SK-N-SH (cell line): ENCODE measurements around the gene KIR2DL3. TPM values are rescaled to one million over a fixed set of nuclear protein-coding genes. Genes with fewer than 3 reads are reported as not detected.

Source experiments
- CTCF ChIA-PET: fragments of 300-600, 350-600 bp; formaldehyde crosslinking; extraction: SDS; loops from one replicate; lab custom pipeline; 2021; lab: Yijun Ruan, JAX
- POLR2A ChIA-PET: fragments of 350-600 bp; sonication (Branson Sonifier 250); formaldehyde crosslinking; extraction: SDS; loops from one replicate; lab custom pipeline; 2020; ENCODE audit warnings: antibody characterized with exemption, inconsistent platforms; lab: Yijun Ruan, JAX
- DNase-seq: peaks from one replicate; pipeline ENCODE4 v3.0.0; 2012
- H2AFZ ChIP-seq: fragments of 200-600 bp; sonication (generic); 2 replicates; pipeline ENCODE4 v1.8.1; 2016; ENCODE audit warnings: antibody characterized with exemption, mild to moderate bottlenecking, low read depth
- H3F3A ChIP-seq: fragments of 200-600 bp; sonication (generic); replicated peaks from 2 replicates; pipeline ENCODE3; 2016; ENCODE audit warnings: antibody characterized with exemption, mild to moderate bottlenecking; ENCODE audit not compliant: insufficient read depth
- H3K27ac ChIP-seq, 2 experiments: fragments of 200-500 bp in 1 of 2; fragments of 200-600 bp in 1 of 2; sonication (Bioruptor generic) in 1 of 2; sonication (generic), shearing (Covaris generic) in 1 of 2; 2 replicates each; pipeline versions ENCODE4 v1.5.1 to v1.6.1; 2014 to 2016; ENCODE audit warnings: low read depth in 2 of 2, inconsistent platforms in 1 of 2, low read length in 1 of 2, mild to moderate bottlenecking in 1 of 2, mixed read lengths in 1 of 2
- H3K27me3 ChIP-seq: fragments of 200-600 bp; sonication (generic), shearing (Covaris generic); 2 replicates; pipeline ENCODE4 v1.6.1; 2016; ENCODE audit warnings: mixed run types; ENCODE audit not compliant: insufficient read depth
- H3K36me3 ChIP-seq, 2 experiments: fragments of 200-500 bp in 1 of 2; fragments of 200-600 bp in 1 of 2; sonication (Bioruptor generic) in 1 of 2; sonication (generic) in 1 of 2; replicated peaks in 1 of 2; 2 replicates each; pipeline versions ENCODE3 to v1.5.1; 2014 to 2016; ENCODE audit warnings: low read length in 1 of 2, mild to moderate bottlenecking in 1 of 2; ENCODE audit not compliant: insufficient read depth in 2 of 2, control insufficient read depth in 1 of 2
- H3K4me1 ChIP-seq, 2 experiments: fragments of 200-500 bp in 1 of 2; fragments of 200-600 bp in 1 of 2; sonication (Bioruptor generic) in 1 of 2; sonication (generic), shearing (Covaris generic) in 1 of 2; 2 replicates each; pipeline versions ENCODE4 v1.5.1 to v1.6.1; 2014 to 2016; ENCODE audit warnings: low read depth in 1 of 2, low read length in 1 of 2, mixed run types in 1 of 2; ENCODE audit not compliant: insufficient read depth in 2 of 2, control insufficient read depth in 1 of 2
- H3K4me2 ChIP-seq: fragments of 200-600 bp; sonication (generic), shearing (Covaris generic); 2 replicates; pipeline ENCODE4 v1.6.1; 2017; ENCODE audit warnings: mixed run types
- H3K4me3 ChIP-seq, 2 experiments: fragments of 200-500 bp in 1 of 2; fragments of 200-600 bp in 1 of 2; sonication (Bioruptor generic) in 1 of 2; sonication (generic), shearing (Covaris generic) in 1 of 2; 2 replicates each; pipeline versions ENCODE4 v1.5.1 to v1.8.1; 2014 to 2016; ENCODE audit warnings: low read depth in 2 of 2, inconsistent platforms in 1 of 2, low read length in 1 of 2, mild to moderate bottlenecking in 1 of 2, mixed read lengths in 1 of 2, moderate library complexity in 1 of 2
- H3K79me2 ChIP-seq: fragments of 200-600 bp; sonication (generic); 2 replicates; pipeline ENCODE4 v1.8.1; 2017; ENCODE audit warnings: mild to moderate bottlenecking; ENCODE audit not compliant: insufficient read depth
- H3K9ac ChIP-seq: fragments of 200-600 bp; sonication (generic); 2 replicates; pipeline ENCODE4 v1.6.1; 2017; ENCODE audit warnings: mixed run types
- H3K9me2 ChIP-seq: fragments of 200-600 bp; sonication (generic); 2 replicates; pipeline ENCODE4 v1.6.1; 2017; ENCODE audit warnings: mixed run types
- H3K9me3 ChIP-seq: fragments of 200-600 bp; sonication (generic); 2 replicates; pipeline ENCODE4 v1.6.1; 2017; ENCODE audit warnings: mixed run types, mild to moderate bottlenecking, moderate library complexity
- H4K20me1 ChIP-seq: fragments of 200-600 bp; sonication (generic); 2 replicates; pipeline ENCODE4 v1.6.1; 2017; ENCODE audit warnings: mild to moderate bottlenecking, mixed run types; ENCODE audit not compliant: insufficient read depth
- CHD2 ChIP-seq: fragments of 150-350 bp; IDR thresholded peaks from 2 replicates; pipeline ENCODE4 v1.6.1; 2018; ENCODE audit warnings: low read length; ENCODE audit not compliant: partially characterized antibody
- ELF1 ChIP-seq: IDR thresholded peaks from 2 replicates; pipeline ENCODE4 v1.4.0; 2012
- EP300 ChIP-seq, 2 experiments: IDR thresholded peaks; 2 replicates each; pipeline versions ENCODE4 v1.4.0 to v1.6.1; 2012; ENCODE audit warnings: borderline replicate concordance in 1 of 2, low read depth in 1 of 2, low read length in 1 of 2
- FOSL2 ChIP-seq: IDR thresholded peaks from 2 replicates; pipeline ENCODE4 v1.4.0; 2012; ENCODE audit warnings: low read depth, mild to moderate bottlenecking, moderate library complexity, borderline replicate concordance
- FOXM1 ChIP-seq: IDR thresholded peaks from 2 replicates; pipeline ENCODE4 v1.4.0; 2012; ENCODE audit warnings: low read depth, mild to moderate bottlenecking
- GABPA ChIP-seq: IDR thresholded peaks from 2 replicates; pipeline ENCODE4 v1.4.0; 2012; ENCODE audit warnings: low read depth, mild to moderate bottlenecking
- IRF3 ChIP-seq: fragments of 150-350 bp; IDR thresholded peaks from 2 replicates; pipeline ENCODE4 v1.6.1; 2016; ENCODE audit warnings: mild to moderate bottlenecking, low read depth, low read length
- NFIC ChIP-seq: IDR thresholded peaks from 2 replicates; pipeline ENCODE4 v1.4.0; 2012; ENCODE audit warnings: borderline replicate concordance
- POLR2AphosphoS5 ChIP-seq: IDR thresholded peaks from 2 replicates; pipeline ENCODE4 v1.6.1; 2012; ENCODE audit warnings: low read depth, low read length
- RAD21 ChIP-seq: IDR thresholded peaks from 2 replicates; pipeline ENCODE4 v1.6.1; 2012; ENCODE audit warnings: mild to moderate bottlenecking, low read length
- SIN3A ChIP-seq: IDR thresholded peaks from 2 replicates; pipeline ENCODE4 v1.6.1; 2012; ENCODE audit warnings: low read depth, mild to moderate bottlenecking, low read length, moderate library complexity, borderline replicate concordance
- TAF1 ChIP-seq: IDR thresholded peaks from 2 replicates; pipeline ENCODE4 v1.6.1; 2012; ENCODE audit warnings: low read depth, mild to moderate bottlenecking, low read length, moderate library complexity, borderline replicate concordance
- USF1 ChIP-seq: IDR thresholded peaks from 2 replicates; pipeline ENCODE4 v1.4.0; 2012; ENCODE audit warnings: low read depth, borderline replicate concordance
- YY1 ChIP-seq: IDR thresholded peaks from 2 replicates; pipeline ENCODE4 v1.4.0; 2012; ENCODE audit warnings: low read depth, mild to moderate bottlenecking
- WGBS: methylation state at CpG from one replicate; pipeline ENCODE4 v1.1.6; 2017; ENCODE audit warnings: low lambda C conversion rate; 5-methylcytosine and 5-hydroxymethylcytosine counted together
- polyA plus RNA-seq, 3 experiments: library from polyadenylated mRNA; depleted of rRNA; stranded (reverse); fragments of >200 nt; gene quantifications; 2 replicates each; pipeline ENCODE4 v1.2.3, GENCODE V29; 2012
- TF ChIP-seq, protein P1 (sequence below): fragments of 200-600 bp; sonication (generic); IDR thresholded peaks from 2 replicates; pipeline ENCODE4 v1.6.1; 2017; ENCODE audit warnings: antibody characterized with exemption, mild to moderate bottlenecking, moderate library complexity
- TF ChIP-seq, protein P2 (sequence below): IDR thresholded peaks from 2 replicates; pipeline ENCODE4 v1.4.0; 2012; ENCODE audit warnings: low read depth, borderline replicate concordance

The KIR2DL3 gene
- polyA plus RNA-seq, 1 of the 3 experiments (the other 2 are of a cell fraction) = not detected

GRCh38 chr19:54792814-54793213 lies 54.5 kb downstream of the KIR2DL3 start:
- H3K4me2 ChIP-seq = peak overlapping the region; percentile 25; the same call in 1 of the 2 replicates
- no peak for DNase-seq
- no peak overlapping the region for H2AFZ ChIP-seq
- H3K79me2 ChIP-seq = no peaks in the 10 kb centered on the region
- H3F3A ChIP-seq = no peaks in the 10 kb centered on the region
- peak overlapping the region; percentile 12 to 52; a peak in 2 of 4 replicates for H3K4me3 ChIP-seq
- H3K27ac ChIP-seq = no peak overlapping the region
- H3K36me3 ChIP-seq = no peaks in the 10 kb centered on the region
- TF ChIP-seq RAD21 (no peak), CHD2 (no peak), GABPA (no peak), NFIC (no peak), FOSL2 (no peak), YY1 (no peak), POLR2AphosphoS5 (no peak), IRF3 (no peak), USF1 (no peak), FOXM1 (no peak), SIN3A (no peak), ELF1 (no peak), EP300 (IDR thresholded peaks at IDR 0.05; ENCODE audit: borderline replicate concordance in 1 of 2, low read depth in 1 of 2, low read length in 1 of 2) (no peak), TAF1 (no peak)
- TF ChIP-seq, protein P1, sequence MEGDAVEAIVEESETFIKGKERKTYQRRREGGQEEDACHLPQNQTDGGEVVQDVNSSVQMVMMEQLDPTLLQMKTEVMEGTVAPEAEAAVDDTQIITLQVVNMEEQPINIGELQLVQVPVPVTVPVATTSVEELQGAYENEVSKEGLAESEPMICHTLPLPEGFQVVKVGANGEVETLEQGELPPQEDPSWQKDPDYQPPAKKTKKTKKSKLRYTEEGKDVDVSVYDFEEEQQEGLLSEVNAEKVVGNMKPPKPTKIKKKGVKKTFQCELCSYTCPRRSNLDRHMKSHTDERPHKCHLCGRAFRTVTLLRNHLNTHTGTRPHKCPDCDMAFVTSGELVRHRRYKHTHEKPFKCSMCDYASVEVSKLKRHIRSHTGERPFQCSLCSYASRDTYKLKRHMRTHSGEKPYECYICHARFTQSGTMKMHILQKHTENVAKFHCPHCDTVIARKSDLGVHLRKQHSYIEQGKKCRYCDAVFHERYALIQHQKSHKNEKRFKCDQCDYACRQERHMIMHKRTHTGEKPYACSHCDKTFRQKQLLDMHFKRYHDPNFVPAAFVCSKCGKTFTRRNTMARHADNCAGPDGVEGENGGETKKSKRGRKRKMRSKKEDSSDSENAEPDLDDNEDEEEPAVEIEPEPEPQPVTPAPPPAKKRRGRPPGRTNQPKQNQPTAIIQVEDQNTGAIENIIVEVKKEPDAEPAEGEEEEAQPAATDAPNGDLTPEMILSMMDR = no peak
- TF ChIP-seq, protein P2, sequence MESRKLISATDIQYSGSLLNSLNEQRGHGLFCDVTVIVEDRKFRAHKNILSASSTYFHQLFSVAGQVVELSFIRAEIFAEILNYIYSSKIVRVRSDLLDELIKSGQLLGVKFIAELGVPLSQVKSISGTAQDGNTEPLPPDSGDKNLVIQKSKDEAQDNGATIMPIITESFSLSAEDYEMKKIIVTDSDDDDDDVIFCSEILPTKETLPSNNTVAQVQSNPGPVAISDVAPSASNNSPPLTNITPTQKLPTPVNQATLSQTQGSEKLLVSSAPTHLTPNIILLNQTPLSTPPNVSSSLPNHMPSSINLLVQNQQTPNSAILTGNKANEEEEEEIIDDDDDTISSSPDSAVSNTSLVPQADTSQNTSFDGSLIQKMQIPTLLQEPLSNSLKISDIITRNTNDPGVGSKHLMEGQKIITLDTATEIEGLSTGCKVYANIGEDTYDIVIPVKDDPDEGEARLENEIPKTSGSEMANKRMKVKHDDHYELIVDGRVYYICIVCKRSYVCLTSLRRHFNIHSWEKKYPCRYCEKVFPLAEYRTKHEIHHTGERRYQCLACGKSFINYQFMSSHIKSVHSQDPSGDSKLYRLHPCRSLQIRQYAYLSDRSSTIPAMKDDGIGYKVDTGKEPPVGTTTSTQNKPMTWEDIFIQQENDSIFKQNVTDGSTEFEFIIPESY = no peak
- no peaks in the 10 kb centered on the region for H3K4me1 ChIP-seq
- POLR2A ChIA-PET = no interaction called here
- CTCF ChIA-PET = no interaction called here
- H3K9me2 ChIP-seq = no peaks in the 10 kb centered on the region
- H3K9me3 ChIP-seq = no peaks in the 10 kb centered on the region
- 2% methylated on average over 8 of the region's 8 CpGs for WGBS
- peaks cover 25% of the 10 kb centered on the region; the same call in 1 of the 2 replicates for H3K27me3 ChIP-seq
- no peaks in the 10 kb centered on the region for H4K20me1 ChIP-seq
- no peak overlapping the region for H3K9ac ChIP-seq
